Panc1 (cell line): ENCODE measurements around the gene GTF3A. TPM values are rescaled to one million over a fixed set of nuclear protein-coding genes. Genes with fewer than 3 reads are reported as not detected.
A peak's percentile ranks its signal among the peaks of the same experiment; 100 is the strongest.

ENCODE experiments used
- ATAC-seq: fragments of 200-7000 bp; cut with Tn5 transposase; 2 replicates; pipeline ENCODE4 v1.9.1; 2020; ENCODE audit warnings: mild to moderate bottlenecking, moderate library complexity
- BruUV-seq: library from RNA; stranded (reverse); fragments of 400-500 nt; replicated peaks from 2 replicates; lab custom pipeline; 2021; lab: Mats Ljungman, UMichigan
- CTCF ChIA-PET: fragments of 300-600 bp; sonication (Branson Sonifier 250); formaldehyde crosslinking; loops from one replicate; lab custom pipeline; 2022; ENCODE audit warnings: antibody characterized with exemption; lab: Charles Lee
- POLR2A ChIA-PET: fragments of 300-600 bp; sonication (Branson Sonifier 250); formaldehyde crosslinking; loops from one replicate; lab custom pipeline; 2022; ENCODE audit warnings: antibody characterized with exemption; lab: Charles Lee
- DNase-seq: peaks from one replicate; pipeline ENCODE4 v3.0.0-alpha.2; 2010; ENCODE audit warnings: low read depth, low spot score
- H3K27ac ChIP-seq: 2 replicates; pipeline ENCODE4 v1.5.1; 2011; ENCODE audit warnings: mild to moderate bottlenecking, low read length, inconsistent platforms
- H3K27me3 ChIP-seq: fragments of 200-500 bp; sonication (Bioruptor generic); 2 replicates; pipeline ENCODE4 v1.6.0; 2014; ENCODE audit warnings: low read length, inconsistent platforms; ENCODE audit not compliant: control insufficient read depth, insufficient read depth
- H3K36me3 ChIP-seq: fragments of 200-500 bp; sonication (Bioruptor generic); 2 replicates; pipeline ENCODE4 v1.5.1; 2014; ENCODE audit warnings: inconsistent platforms, mild to moderate bottlenecking, low read length, moderate library complexity; ENCODE audit not compliant: control insufficient read depth, insufficient read depth
- H3K4me1 ChIP-seq: 2 replicates; pipeline ENCODE4 v1.5.1; 2011; ENCODE audit warnings: inconsistent platforms, mild to moderate bottlenecking, low read length, moderate library complexity; ENCODE audit not compliant: control insufficient read depth, insufficient read depth
- H3K4me3 ChIP-seq, 2 experiments: 2 replicates each; pipeline ENCODE4 v1.5.1; 2011 to 2012; ENCODE audit warnings: low read depth in 2 of 2, low read length in 2 of 2, mild to moderate bottlenecking in 2 of 2, inconsistent platforms in 1 of 2, moderate library complexity in 1 of 2
- H3K9me3 ChIP-seq: fragments of 200-500 bp; sonication (Bioruptor generic); 2 replicates; pipeline ENCODE4 v1.5.1; 2014; ENCODE audit warnings: low read depth, mild to moderate bottlenecking, inconsistent platforms, low read length, moderate library complexity; ENCODE audit not compliant: control insufficient read depth, insufficient read depth
- POLR2AphosphoS5 ChIP-seq: IDR thresholded peaks from 2 replicates; pipeline ENCODE4 v1.6.1; 2012; ENCODE audit warnings: mild to moderate bottlenecking, low read depth, low read length, moderate library complexity
- SIN3A ChIP-seq: IDR thresholded peaks from 2 replicates; pipeline ENCODE4 v1.6.1; 2012; ENCODE audit warnings: low read depth, mild to moderate bottlenecking, low read length, moderate library complexity, borderline replicate concordance; ENCODE audit not compliant: insufficient read depth
- TCF7L2 ChIP-seq: IDR thresholded peaks from 2 replicates; pipeline ENCODE4 v1.6.1; 2011; ENCODE audit warnings: mild to moderate bottlenecking, low read depth, low read length, inconsistent platforms
- in situ Hi-C: cut with HindIII; loops from 2 replicates; pipeline ENCODE4 v1.10.0; 2016; ENCODE audit warnings: low sequenced_read_pairs, low pct_unique_long_range_greater_than_20kb
- intact Hi-C: fragments of 100-400 bp; cut with micrococcal nuclease; formaldehyde crosslinking; loops from one replicate; pipeline ENCODE4 v1.10.0; 2022; ENCODE audit not compliant: unreplicated experiment
- total RNA-seq: library from RNA; stranded (reverse); gene quantifications from one replicate; pipeline ENCODE4 v1.2.1, GENCODE V29; 2021; ENCODE audit not compliant: unreplicated experiment
- TF ChIP-seq, protein P1 (sequence below): fragments of 450-650 bp; IDR thresholded peaks from 2 replicates; pipeline ENCODE4 v1.5.1; 2017; ENCODE audit warnings: mild to moderate bottlenecking
- TF ChIP-seq, protein P2 (sequence below), 2 experiments: IDR thresholded peaks; 2 replicates each; pipeline ENCODE4 v1.6.1; 2011 to 2012; ENCODE audit warnings: low read depth in 2 of 2, control low read depth in 1 of 2, low read length in 1 of 2, mild to moderate bottlenecking in 1 of 2, moderate library complexity in 1 of 2; ENCODE audit not compliant: insufficient read depth in 1 of 2

Gene GTF3A
- total RNA-seq, 1 experiment from 2014 or later, result 111 TPM

- TF ChIP-seq, protein P1, sequence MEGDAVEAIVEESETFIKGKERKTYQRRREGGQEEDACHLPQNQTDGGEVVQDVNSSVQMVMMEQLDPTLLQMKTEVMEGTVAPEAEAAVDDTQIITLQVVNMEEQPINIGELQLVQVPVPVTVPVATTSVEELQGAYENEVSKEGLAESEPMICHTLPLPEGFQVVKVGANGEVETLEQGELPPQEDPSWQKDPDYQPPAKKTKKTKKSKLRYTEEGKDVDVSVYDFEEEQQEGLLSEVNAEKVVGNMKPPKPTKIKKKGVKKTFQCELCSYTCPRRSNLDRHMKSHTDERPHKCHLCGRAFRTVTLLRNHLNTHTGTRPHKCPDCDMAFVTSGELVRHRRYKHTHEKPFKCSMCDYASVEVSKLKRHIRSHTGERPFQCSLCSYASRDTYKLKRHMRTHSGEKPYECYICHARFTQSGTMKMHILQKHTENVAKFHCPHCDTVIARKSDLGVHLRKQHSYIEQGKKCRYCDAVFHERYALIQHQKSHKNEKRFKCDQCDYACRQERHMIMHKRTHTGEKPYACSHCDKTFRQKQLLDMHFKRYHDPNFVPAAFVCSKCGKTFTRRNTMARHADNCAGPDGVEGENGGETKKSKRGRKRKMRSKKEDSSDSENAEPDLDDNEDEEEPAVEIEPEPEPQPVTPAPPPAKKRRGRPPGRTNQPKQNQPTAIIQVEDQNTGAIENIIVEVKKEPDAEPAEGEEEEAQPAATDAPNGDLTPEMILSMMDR, result no peak
- TF ChIP-seq POLR2AphosphoS5, result peak; percentile 88
- TF ChIP-seq TCF7L2, result peak; percentile 15; the same call in 1 of the 2 replicates
- TF ChIP-seq SIN3A, result 0 out of 2 replicates have a peak, but pooled peaks have one; percentile 18
- TF ChIP-seq, protein P2, sequence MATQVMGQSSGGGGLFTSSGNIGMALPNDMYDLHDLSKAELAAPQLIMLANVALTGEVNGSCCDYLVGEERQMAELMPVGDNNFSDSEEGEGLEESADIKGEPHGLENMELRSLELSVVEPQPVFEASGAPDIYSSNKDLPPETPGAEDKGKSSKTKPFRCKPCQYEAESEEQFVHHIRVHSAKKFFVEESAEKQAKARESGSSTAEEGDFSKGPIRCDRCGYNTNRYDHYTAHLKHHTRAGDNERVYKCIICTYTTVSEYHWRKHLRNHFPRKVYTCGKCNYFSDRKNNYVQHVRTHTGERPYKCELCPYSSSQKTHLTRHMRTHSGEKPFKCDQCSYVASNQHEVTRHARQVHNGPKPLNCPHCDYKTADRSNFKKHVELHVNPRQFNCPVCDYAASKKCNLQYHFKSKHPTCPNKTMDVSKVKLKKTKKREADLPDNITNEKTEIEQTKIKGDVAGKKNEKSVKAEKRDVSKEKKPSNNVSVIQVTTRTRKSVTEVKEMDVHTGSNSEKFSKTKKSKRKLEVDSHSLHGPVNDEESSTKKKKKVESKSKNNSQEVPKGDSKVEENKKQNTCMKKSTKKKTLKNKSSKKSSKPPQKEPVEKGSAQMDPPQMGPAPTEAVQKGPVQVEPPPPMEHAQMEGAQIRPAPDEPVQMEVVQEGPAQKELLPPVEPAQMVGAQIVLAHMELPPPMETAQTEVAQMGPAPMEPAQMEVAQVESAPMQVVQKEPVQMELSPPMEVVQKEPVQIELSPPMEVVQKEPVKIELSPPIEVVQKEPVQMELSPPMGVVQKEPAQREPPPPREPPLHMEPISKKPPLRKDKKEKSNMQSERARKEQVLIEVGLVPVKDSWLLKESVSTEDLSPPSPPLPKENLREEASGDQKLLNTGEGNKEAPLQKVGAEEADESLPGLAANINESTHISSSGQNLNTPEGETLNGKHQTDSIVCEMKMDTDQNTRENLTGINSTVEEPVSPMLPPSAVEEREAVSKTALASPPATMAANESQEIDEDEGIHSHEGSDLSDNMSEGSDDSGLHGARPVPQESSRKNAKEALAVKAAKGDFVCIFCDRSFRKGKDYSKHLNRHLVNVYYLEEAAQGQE (IDR thresholded peaks at IDR 0.05; ENCODE audit: insufficient read depth in 1 of 2, low read depth in 2 of 2, low read length in 1 of 2), result no peak
- CTCF ChIA-PET, result no interaction called here
- no TSS peak for BruUV-seq
Observed at GRCh38 chr13:27449936-27450828, 25.8 kb downstream of the GTF3A start, which contains the start of gene MTIF3. Gene MTIF3, minus strand, starts transcription at chr13:27450564. Its CDS starts 10,116 bp downstream, at chr13:27440448.

DNA sequence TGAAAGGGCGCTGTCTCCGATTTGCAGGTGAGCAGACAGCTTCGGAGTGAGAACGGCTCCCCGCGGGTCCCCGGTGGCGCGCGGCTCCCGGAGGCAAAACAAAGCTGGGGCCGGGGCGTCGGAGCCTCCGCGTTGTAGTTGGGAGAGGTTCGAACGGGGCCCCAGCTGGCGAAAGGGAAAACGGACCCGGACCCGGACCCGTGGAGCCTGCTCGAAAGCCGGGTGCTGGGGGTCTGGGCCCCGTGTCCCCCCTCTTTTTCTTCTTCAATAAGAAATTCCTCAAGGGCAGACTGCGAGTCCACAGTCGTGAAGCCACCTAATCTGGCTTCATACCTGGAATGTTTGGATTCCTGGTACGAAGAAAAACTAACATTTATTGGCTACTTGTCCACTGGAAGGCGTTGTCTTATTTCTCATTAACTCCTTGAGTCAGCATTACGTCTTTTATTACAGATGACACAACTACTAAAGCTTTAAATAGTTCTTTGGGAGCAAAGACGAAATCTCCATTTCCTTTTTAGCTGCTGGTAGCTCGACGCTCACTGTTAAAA is 26.6 kb downstream of the GTF3A start:
- in situ Hi-C loops (no loop called here), intact Hi-C loops (no loop called here)
- H3K27ac ChIP-seq, result peak overlapping the region; percentile 89
- peaks cover 9% of the 10 kb centered on the region for H3K4me1 ChIP-seq
- H3K27me3 ChIP-seq, result no peaks in the 10 kb centered on the region
- ChIA-PET CTCF (no interaction called here), POLR2A (interaction anchor here (0.7 kb wide), 1 partner anchor 179 kb away, joined by 3 read pairs; no protein-coding TSS in a partner anchor)
- H3K9me3 ChIP-seq, result no peaks in the 10 kb centered on the region
- DNase-seq (no peak), ATAC-seq (no peak)
- H3K36me3 ChIP-seq, result no peaks in the 10 kb centered on the region; the same call in 1 of the 2 replicates
- BruUV-seq, result TSS peak; percentile 87
- TF ChIP-seq SIN3A, result no peak
- TF ChIP-seq, protein P1, result no peak
- TF ChIP-seq POLR2AphosphoS5, result no peak
- no peak for TF ChIP-seq TCF7L2
- TF ChIP-seq, protein P2 (IDR thresholded peaks at IDR 0.05; ENCODE audit: insufficient read depth in 1 of 2, low read depth in 2 of 2, low read length in 1 of 2), result no peak
- H3K4me3 ChIP-seq, result peak overlapping the region; percentile 86 to 96

More at GRCh38 chr13:27449936-27450828, 25.8 kb downstream of the GTF3A start, which contains the start of gene MTIF3:
- Histone ChIP-seq H3K9me3 (no peaks in the 10 kb centered on the region), H3K4me1 (peaks cover 5% of the 10 kb centered on the region; the same call in 1 of the 2 replicates), H3K27me3 (no peaks in the 10 kb centered on the region), H3K36me3 (no peaks in the 10 kb centered on the region; the same call in 1 of the 2 replicates), H3K4me3 (peak within 1 kb of the TSS; percentile 86 to 96), H3K27ac (peak within 1 kb of the TSS; percentile 89)
- intact Hi-C loops, result no loop called here
- POLR2A ChIA-PET, result no interaction called here
- DNase-seq (peak; percentile 71), ATAC-seq (peak; percentile 96)
- in situ Hi-C loops, result no loop called here
